HG02610 (cell line): ENCODE measurements around the gene GAA.
"Not testable (repeated sequence)": the region's sequence is repeated elsewhere in the genome, so short reads cannot be mapped to it uniquely, and the experiment has no call there.

Experiments
- ATAC-seq: cut with Tn5 transposase; IDR thresholded peaks from one replicate; pipeline ENCODE4 v1.9.1; 2021; ENCODE audit warnings: mild to moderate bottlenecking, moderate library complexity; ENCODE audit not compliant: unreplicated experiment

GAA gene

GRCh38 chr17:80145076-80146075, 44.0 kb downstream of the GAA start:
- ATAC-seq: no peak

- no peak for ATAC-seq
Observed at GRCh38 chr17:80146121-80147034, 45.0 kb downstream of the GAA start.

- peak; percentile 81 for ATAC-seq
Observed at GRCh38 chr17:80147035-80147822, 45.8 kb downstream of the GAA start, which contains the start of gene EIF4A3. Gene EIF4A3, minus strand, starts transcription at chr17:80147128. Its CDS starts 167 bp downstream, at chr17:80146961.

GRCh38 chr17:80151333-80151732, 50.0 kb downstream of the GAA start:
- no peak for ATAC-seq

- ATAC-seq: no peak
Observed at GRCh38 chr17:80152081-80152702, 50.8 kb downstream of the GAA start.

- peak; percentile 48 for ATAC-seq
Observed at GRCh38 chr17:80153004-80153403, 51.6 kb downstream of the GAA start.

- ATAC-seq: no peak
Observed at GRCh38 chr17:80154166-80154565, 52.8 kb downstream of the GAA start.

GRCh38 chr17:80155600-80155999, 54.2 kb downstream of the GAA start:
- ATAC-seq: not testable (repeated sequence)

GRCh38 chr17:80158846-80159245, 57.5 kb downstream of the GAA start:
- no peak for ATAC-seq

- no peak for ATAC-seq
Observed at GRCh38 chr17:80160536-80160935, 59.2 kb downstream of the GAA start.

- ATAC-seq: no peak
Observed at GRCh38 chr17:80163336-80163735, 62.0 kb downstream of the GAA start.

GRCh38 chr17:80164185-80164584, 62.8 kb downstream of the GAA start:
- ATAC-seq: no peak

GRCh38 chr17:80166446-80166845, 65.1 kb downstream of the GAA start:
- ATAC-seq: no peak

- ATAC-seq: no peak
Observed at GRCh38 chr17:80168371-80168770, 67.0 kb downstream of the GAA start.

- ATAC-seq: no peak
Observed at GRCh38 chr17:80169107-80169506, 67.7 kb downstream of the GAA start.
